Measurements from ENCODE around the gene ANKMY1.

GRCh38 chr2:240499309-240500301 is 58.2 kb downstream of the ANKMY1 start:
- TF ChIP-seq, protein P1, sequence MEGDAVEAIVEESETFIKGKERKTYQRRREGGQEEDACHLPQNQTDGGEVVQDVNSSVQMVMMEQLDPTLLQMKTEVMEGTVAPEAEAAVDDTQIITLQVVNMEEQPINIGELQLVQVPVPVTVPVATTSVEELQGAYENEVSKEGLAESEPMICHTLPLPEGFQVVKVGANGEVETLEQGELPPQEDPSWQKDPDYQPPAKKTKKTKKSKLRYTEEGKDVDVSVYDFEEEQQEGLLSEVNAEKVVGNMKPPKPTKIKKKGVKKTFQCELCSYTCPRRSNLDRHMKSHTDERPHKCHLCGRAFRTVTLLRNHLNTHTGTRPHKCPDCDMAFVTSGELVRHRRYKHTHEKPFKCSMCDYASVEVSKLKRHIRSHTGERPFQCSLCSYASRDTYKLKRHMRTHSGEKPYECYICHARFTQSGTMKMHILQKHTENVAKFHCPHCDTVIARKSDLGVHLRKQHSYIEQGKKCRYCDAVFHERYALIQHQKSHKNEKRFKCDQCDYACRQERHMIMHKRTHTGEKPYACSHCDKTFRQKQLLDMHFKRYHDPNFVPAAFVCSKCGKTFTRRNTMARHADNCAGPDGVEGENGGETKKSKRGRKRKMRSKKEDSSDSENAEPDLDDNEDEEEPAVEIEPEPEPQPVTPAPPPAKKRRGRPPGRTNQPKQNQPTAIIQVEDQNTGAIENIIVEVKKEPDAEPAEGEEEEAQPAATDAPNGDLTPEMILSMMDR (IDR thresholded peaks at IDR 0.05): no peak
- no peak for TF ChIP-seq POLR2A (IDR thresholded peaks at IDR 0.05)
